ENCODE results near the gene ZNF438. TPM values are rescaled to one million over a fixed set of nuclear protein-coding genes. Genes with fewer than 3 reads are reported as not detected.

Gene ZNF438
- total RNA-seq, 1 donor from 2014 or later = 1.3 TPM

DNA sequence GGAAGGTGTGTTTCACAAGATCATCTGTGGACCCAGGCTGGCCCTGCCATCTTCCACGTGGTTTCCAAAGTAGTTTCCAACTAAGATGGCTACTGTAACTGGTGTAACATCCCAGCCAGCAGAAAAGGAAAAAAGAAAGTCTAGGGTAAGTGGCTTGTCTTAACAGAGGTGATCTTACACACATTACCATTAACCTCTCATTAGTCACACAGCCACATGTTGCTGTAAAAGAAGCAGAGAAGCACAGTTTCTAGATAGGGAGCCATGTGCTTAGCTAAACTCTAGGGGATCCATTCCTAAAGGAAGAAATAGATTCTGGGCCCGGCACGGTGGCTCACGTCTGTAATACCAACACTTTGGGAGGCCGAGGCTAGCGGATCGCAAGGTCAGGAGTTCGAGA, 54.3 kb downstream of the ZNF438 start:
- Mint-ChIP-seq H3K9me3 (peaks cover 6% of the 10 kb centered on the region), H3K4me3 (no peak overlapping the region), H3K27ac (no peak overlapping the region), H3K36me3 (peaks cover 9% of the 10 kb centered on the region), H3K4me1 (peaks cover 4% of the 10 kb centered on the region), H3K27me3 (ENCODE audit: insufficient read depth, low read depth) (no peaks in the 10 kb centered on the region)
- DNase-seq (ENCODE audit: low spot score) = no peak
- Histone ChIP-seq H3K4me3 (no peak overlapping the region), H3K79me2 (ENCODE audit: low read depth) (no peaks in the 10 kb centered on the region), H3K4me1 (no peaks in the 10 kb centered on the region), H3K9me3 (ENCODE audit: low read depth) (no peaks in the 10 kb centered on the region), H3K9ac (no peak overlapping the region), H4K20me1 (ENCODE audit: low read depth) (no peaks in the 10 kb centered on the region), H3K27ac (no peak overlapping the region), H3F3A (ENCODE audit: low read depth) (no peaks in the 10 kb centered on the region), H2AFZ (replicated peaks) (no peak overlapping the region), H3K27me3 (no peaks in the 10 kb centered on the region), H3K36me3 (no peaks in the 10 kb centered on the region), H3K4me2 (no peak overlapping the region)
- TF ChIP-seq EZH2 (IDR thresholded peaks at IDR 0.05) (no peak), EZH2phosphoT487 (IDR thresholded peaks at IDR 0.05) (no peak), CTCF (IDR thresholded peaks at IDR 0.05) (no peak)

- Histone ChIP-seq H3K4me2 (no peak overlapping the region), H3K79me2 (ENCODE audit: low read depth) (no peaks in the 10 kb centered on the region), H4K20me1 (ENCODE audit: low read depth) (no peaks in the 10 kb centered on the region), H3K9ac (no peak overlapping the region), H3K27ac (no peak overlapping the region), H2AFZ (replicated peaks) (no peak overlapping the region), H3F3A (ENCODE audit: low read depth) (no peaks in the 10 kb centered on the region), H3K36me3 (no peaks in the 10 kb centered on the region), H3K4me1 (no peaks in the 10 kb centered on the region), H3K27me3 (no peaks in the 10 kb centered on the region), H3K9me3 (ENCODE audit: low read depth) (no peaks in the 10 kb centered on the region), H3K4me3 (no peak overlapping the region)
- Mint-ChIP-seq H3K27me3 (ENCODE audit: insufficient read depth, low read depth) (no peaks in the 10 kb centered on the region), H3K27ac (no peak overlapping the region), H3K4me3 (no peak overlapping the region), H3K4me1 (peaks cover 4% of the 10 kb centered on the region), H3K36me3 (peaks cover 3% of the 10 kb centered on the region), H3K9me3 (peaks cover 3% of the 10 kb centered on the region)
- TF ChIP-seq EZH2phosphoT487 (IDR thresholded peaks at IDR 0.05) = no peak
- TF ChIP-seq CTCF (IDR thresholded peaks at IDR 0.05) = no peak
- no peak for TF ChIP-seq EZH2 (IDR thresholded peaks at IDR 0.05)
- DNase-seq (ENCODE audit: low spot score) = no peak
Measured at GRCh38 chr10:30974773-30975415, 56.8 kb downstream of the ZNF438 start.

GRCh38 chr10:30974355-30974754, 57.3 kb downstream of the ZNF438 start:
- H2AFZ ChIP-seq (replicated peaks) = no peak overlapping the region
- no peaks in the 10 kb centered on the region for H3F3A ChIP-seq (ENCODE audit: low read depth)
- H3K27ac Mint-ChIP-seq = no peak overlapping the region
- no peaks in the 10 kb centered on the region for H3K4me1 ChIP-seq
- H3K9me3 ChIP-seq (ENCODE audit: low read depth) = no peaks in the 10 kb centered on the region
- H3K9ac ChIP-seq = no peak overlapping the region
- H3K4me3 Mint-ChIP-seq = no peak overlapping the region
- no peaks in the 10 kb centered on the region for H3K27me3 Mint-ChIP-seq (ENCODE audit: insufficient read depth, low read depth)
- no peaks in the 10 kb centered on the region for H3K9me3 Mint-ChIP-seq
- no peaks in the 10 kb centered on the region for H3K36me3 Mint-ChIP-seq
- no peak overlapping the region for H3K4me2 ChIP-seq
- H3K36me3 ChIP-seq = no peaks in the 10 kb centered on the region
- TF ChIP-seq EZH2 (IDR thresholded peaks at IDR 0.05) (no peak), CTCF (IDR thresholded peaks at IDR 0.05) (no peak), EZH2phosphoT487 (IDR thresholded peaks at IDR 0.05) (no peak)
- no peak for DNase-seq (ENCODE audit: low spot score)
- no peaks in the 10 kb centered on the region for H4K20me1 ChIP-seq (ENCODE audit: low read depth)
- peaks cover 4% of the 10 kb centered on the region for H3K4me1 Mint-ChIP-seq
- no peak overlapping the region for H3K27ac ChIP-seq
- no peak overlapping the region for H3K4me3 ChIP-seq
- H3K27me3 ChIP-seq = no peaks in the 10 kb centered on the region
- H3K79me2 ChIP-seq (ENCODE audit: low read depth) = no peaks in the 10 kb centered on the region

All from neural progenitor cell (in vitro differentiated cells).